22Rv1 (cell line): ENCODE results near the gene GABBR2.

ENCODE experiments used
- ZFX ChIP-seq: fragments of 450-650 bp; IDR thresholded peaks from 2 replicates; pipeline ENCODE4 v1.6.1; 2017; ENCODE audit warnings: antibody characterized with exemption, borderline replicate concordance
- TF ChIP-seq, protein P1 (sequence below): fragments of 450-650 bp; IDR thresholded peaks from 2 replicates; pipeline ENCODE4 v1.5.1; 2017; ENCODE audit warnings: mild to moderate bottlenecking

DNA sequence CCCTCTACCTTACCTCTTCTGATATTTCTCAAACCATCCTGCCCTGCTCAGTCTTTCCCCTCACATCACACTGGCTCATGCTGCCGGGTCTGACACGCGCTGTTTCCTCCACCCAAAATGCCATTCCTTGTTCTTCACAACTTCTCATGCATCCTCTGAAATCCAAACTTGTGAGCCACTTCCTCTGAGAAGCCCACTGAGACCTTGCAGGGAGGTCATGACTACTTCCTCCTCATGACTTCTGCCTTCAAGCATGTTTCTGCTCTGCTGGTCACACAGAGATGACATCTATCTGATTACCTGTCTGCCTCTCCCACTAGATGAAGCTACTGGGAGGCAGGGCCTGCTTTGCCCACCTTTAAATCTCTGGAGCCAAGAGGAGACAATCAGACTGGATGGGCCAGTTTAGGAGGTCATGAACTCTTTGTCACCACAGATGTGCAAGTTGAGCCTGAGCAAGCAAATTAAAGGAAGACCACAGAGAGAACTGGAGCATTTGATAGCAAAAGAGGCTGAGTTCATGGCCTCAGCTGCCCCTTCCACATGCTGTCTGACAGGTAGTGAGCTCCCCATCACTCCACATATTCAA is 333.5 kb downstream of the GABBR2 start:
- TF ChIP-seq, protein P1, sequence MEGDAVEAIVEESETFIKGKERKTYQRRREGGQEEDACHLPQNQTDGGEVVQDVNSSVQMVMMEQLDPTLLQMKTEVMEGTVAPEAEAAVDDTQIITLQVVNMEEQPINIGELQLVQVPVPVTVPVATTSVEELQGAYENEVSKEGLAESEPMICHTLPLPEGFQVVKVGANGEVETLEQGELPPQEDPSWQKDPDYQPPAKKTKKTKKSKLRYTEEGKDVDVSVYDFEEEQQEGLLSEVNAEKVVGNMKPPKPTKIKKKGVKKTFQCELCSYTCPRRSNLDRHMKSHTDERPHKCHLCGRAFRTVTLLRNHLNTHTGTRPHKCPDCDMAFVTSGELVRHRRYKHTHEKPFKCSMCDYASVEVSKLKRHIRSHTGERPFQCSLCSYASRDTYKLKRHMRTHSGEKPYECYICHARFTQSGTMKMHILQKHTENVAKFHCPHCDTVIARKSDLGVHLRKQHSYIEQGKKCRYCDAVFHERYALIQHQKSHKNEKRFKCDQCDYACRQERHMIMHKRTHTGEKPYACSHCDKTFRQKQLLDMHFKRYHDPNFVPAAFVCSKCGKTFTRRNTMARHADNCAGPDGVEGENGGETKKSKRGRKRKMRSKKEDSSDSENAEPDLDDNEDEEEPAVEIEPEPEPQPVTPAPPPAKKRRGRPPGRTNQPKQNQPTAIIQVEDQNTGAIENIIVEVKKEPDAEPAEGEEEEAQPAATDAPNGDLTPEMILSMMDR, result no peak
- TF ChIP-seq ZFX, result no peak
